Skeletal muscle satellite cell (primary cell): ENCODE data around the gene EXOC3L2. TPM values are rescaled to one million over a fixed set of nuclear protein-coding genes. Genes with fewer than 3 reads are reported as not detected.

Experiments
- H3K27me3 ChIP-seq: 2 replicates; pipeline ENCODE4 v1.7.0; 2013; ENCODE audit warnings: low read length; ENCODE audit not compliant: control insufficient read depth, insufficient read depth
- H3K36me3 ChIP-seq: 2 replicates; pipeline ENCODE4 v1.7.0; 2013; ENCODE audit warnings: mild to moderate bottlenecking, control low read depth, low read length; ENCODE audit not compliant: insufficient read depth
- H3K4me1 ChIP-seq: 2 replicates; pipeline ENCODE4 v1.7.0; 2013; ENCODE audit warnings: low read length; ENCODE audit not compliant: control insufficient read depth, insufficient read depth
- H3K4me2 ChIP-seq: 2 replicates; pipeline ENCODE4 v1.7.0; 2013; ENCODE audit warnings: mild to moderate bottlenecking, low read length
- H3K4me3 ChIP-seq: 2 replicates; pipeline ENCODE4 v1.7.0; 2013; ENCODE audit warnings: low read length
- H3K9ac ChIP-seq: 2 replicates; pipeline ENCODE4 v1.7.0; 2013; ENCODE audit warnings: mild to moderate bottlenecking, low read depth, low read length, moderate library complexity
- H3K9me3 ChIP-seq: replicated peaks from 2 replicates; pipeline ENCODE4 v1.7.0; 2013; ENCODE audit warnings: mild to moderate bottlenecking, control low read depth, low read length
- total RNA-seq: library from RNA; depleted of rRNA; stranded (reverse); fragments of >200 nt; gene quantifications from 2 replicates; pipeline ENCODE4 v1.2.3, GENCODE V29; 2012; rRNA removed

The EXOC3L2 gene
- 0.22 TPM in 1 of 2 replicates, not detected in the other for total RNA-seq

DNA sequence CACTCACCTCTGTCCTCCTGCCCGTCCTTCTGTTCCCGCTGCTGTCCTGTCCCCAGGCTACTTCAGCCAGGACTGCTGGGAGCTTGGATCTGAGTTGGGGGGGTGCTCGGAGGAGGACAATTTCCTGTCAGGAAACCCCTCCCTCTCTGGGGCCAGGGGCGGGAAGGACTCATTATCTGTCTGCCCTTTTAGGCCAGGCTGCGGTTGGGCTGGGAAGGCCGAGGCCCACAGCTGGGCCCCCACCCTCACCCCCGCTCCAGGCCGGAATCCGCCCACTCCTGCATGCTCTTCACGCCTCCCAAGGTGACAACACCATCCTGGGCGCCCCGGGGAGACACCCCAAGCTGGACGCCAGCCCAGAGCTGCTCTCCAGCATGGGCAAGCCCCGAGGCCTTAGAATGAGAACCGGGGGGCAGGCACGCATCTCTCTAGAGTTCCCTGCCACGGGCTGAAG, at the start of gene EXOC3L2:
TSS of gene EXOC3L2 (minus strand) at position 74 of the 454 bp plus-strand sequence. CDS start 6,362 bp downstream, outside the sequence.
- H3K4me1 ChIP-seq, result no peaks in the 10 kb centered on the region
- no peak within 1 kb of the TSS for H3K4me2 ChIP-seq
- H3K9me3 ChIP-seq, result no peaks in the 10 kb centered on the region
- no peak within 1 kb of the TSS for H3K9ac ChIP-seq
- no peak within 1 kb of the TSS for H3K4me3 ChIP-seq
- H3K27me3 ChIP-seq, result peaks cover 10% of the 10 kb centered on the region
- H3K36me3 ChIP-seq, result no peaks in the 10 kb centered on the region

DNA sequence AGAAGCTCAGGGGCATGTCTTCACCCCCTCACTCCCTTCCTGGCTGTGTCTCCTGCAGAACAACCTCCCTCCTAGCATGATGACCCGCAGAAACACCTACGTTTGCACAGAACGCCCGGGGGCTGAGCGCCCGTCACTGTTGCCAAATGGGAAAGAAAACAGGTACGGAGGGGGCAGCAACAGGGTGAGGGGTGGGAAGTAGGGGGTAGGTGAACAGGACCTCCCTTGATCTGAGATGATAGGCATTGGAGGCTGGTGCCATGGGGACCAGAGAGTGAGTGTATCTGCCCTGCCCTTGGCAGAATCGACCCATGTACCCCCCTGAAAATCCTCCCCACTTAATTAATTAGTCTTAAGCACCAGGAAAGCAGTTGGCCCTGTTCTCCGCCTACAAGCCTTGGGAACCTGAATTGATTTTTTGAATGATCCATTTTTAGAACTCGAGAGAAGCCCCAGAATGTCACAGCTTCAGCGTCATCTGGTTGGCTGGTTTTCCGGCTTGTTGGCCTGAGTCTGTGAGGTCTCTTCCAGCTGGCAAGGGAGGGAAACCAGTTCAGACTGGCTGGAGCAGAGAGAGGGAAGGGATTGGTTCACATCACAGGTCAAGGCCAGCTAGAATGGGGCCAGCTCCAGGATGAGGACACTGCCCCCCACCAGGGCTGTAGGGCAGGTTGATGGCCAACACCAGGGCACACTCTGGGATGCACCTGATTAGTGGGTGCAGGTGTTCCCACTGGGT, 49.3 kb upstream of the EXOC3L2 start:
- Histone ChIP-seq H3K9me3 (no peaks in the 10 kb centered on the region), H3K36me3 (peaks cover 46% of the 10 kb centered on the region), H3K9ac (no peak overlapping the region), H3K4me3 (no peak overlapping the region), H3K4me2 (no peak overlapping the region), H3K4me1 (no peaks in the 10 kb centered on the region), H3K27me3 (no peaks in the 10 kb centered on the region)

DNA sequence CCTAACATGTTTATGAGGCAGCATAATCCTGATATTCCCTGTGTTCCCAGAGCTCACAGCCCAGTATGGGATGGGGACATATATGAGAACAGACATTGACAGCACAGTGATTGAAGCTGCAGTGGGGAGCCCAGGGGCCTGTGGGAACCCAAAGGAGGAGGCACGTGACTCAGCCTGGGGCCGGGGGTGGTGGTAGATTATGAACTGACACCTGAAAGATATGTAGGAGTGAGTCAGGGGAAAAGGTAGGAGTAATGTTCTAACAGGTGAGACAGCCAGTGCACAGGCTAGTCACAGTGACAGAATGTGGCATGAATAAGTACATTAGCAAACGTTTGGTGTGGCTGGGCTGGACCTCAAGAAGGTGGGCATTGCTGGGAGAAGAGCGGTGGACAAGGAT, 48.5 kb upstream of the EXOC3L2 start:
- peaks cover 49% of the 10 kb centered on the region for H3K36me3 ChIP-seq
- H3K9ac ChIP-seq, result no peak overlapping the region
- no peaks in the 10 kb centered on the region for H3K4me1 ChIP-seq
- H3K27me3 ChIP-seq, result no peaks in the 10 kb centered on the region
- H3K9me3 ChIP-seq, result no peaks in the 10 kb centered on the region
- no peak overlapping the region for H3K4me2 ChIP-seq
- H3K4me3 ChIP-seq, result no peak overlapping the region

DNA sequence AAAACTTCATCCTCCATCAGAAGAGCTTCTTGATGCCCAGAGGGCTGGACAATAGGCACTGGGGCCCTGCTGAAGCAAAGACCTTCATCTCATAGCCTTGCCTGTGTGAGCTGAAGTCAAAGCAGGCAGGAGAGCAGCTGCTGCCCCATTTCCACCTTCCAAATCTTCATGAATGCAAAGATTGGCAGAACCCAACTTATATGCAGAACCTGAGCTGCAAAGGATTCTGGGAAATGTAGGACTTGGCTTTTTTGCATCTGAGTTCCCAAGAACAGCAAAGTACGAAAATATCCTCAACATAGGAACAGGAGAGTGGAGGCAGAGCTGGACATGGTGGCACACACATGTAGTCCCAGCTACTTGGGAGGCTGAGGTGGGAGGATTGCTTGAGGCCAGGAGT, 46.6 kb upstream of the EXOC3L2 start:
- no peaks in the 10 kb centered on the region for H3K9me3 ChIP-seq
- no peak overlapping the region for H3K4me3 ChIP-seq
- H3K36me3 ChIP-seq, result peaks cover 49% of the 10 kb centered on the region
- no peaks in the 10 kb centered on the region for H3K4me1 ChIP-seq
- H3K9ac ChIP-seq, result no peak overlapping the region
- H3K4me2 ChIP-seq, result no peak overlapping the region
- no peaks in the 10 kb centered on the region for H3K27me3 ChIP-seq

DNA sequence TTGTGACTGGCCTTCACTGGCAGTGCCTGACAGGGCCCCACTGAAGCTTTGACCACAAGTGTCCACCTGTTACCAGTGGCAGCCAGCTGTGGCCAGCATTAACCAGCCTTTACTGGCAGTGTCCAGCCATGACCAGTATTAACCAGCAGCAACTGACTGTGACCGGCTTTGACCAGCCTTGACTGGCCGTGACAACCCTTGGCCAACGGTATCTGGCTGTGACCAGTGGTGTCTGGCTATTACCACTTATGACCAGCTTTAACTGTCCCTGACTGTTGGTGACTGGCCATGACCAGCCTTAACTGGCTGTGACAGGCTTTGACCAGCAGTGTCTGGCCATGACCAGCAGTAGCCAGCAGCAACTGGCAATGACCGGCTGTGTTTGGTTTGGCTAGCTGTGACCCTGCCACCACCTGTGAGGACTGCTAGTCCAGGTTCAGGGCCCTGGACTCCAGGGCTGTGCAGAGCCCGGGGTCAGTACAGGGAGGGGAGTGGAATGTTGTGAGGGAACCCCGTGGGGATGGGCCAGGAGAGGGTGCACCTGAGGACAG, 45.2 kb upstream of the EXOC3L2 start:
- Histone ChIP-seq H3K4me3 (no peak overlapping the region), H3K4me2 (no peak overlapping the region), H3K36me3 (peaks cover 42% of the 10 kb centered on the region), H3K27me3 (no peaks in the 10 kb centered on the region), H3K4me1 (no peaks in the 10 kb centered on the region), H3K9me3 (no peaks in the 10 kb centered on the region), H3K9ac (no peak overlapping the region)

DNA sequence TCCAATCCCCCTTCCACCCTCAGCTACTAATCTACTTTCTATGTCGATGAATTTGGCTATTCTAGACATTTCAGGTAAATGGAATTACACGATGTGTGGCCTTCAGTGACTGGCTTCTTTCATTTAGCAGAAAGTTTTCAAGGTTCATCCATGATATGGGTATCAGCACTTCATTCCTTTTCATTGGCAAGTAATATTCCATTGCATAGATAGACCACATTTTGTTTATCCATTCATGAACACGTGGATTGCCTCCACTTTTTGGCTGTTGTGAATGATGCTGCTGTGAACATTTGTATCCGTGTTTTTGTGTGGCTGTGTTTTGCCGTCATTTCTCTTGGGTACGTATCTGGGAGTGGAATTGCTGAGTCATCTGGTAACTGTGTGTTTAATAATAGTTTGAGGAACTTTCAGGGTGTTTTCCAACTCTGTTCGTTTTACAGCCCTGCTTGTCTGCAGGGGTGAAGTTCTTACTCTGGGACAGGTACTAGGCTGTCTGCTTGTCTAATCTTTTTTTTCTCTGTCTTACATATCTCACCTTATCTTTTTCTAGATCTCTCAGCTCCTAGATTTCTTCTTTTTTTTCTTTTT, 38.3 kb upstream of the EXOC3L2 start:
- Histone ChIP-seq H3K4me1 (no peaks in the 10 kb centered on the region), H3K4me2 (no peak overlapping the region), H3K4me3 (no peak overlapping the region), H3K9ac (no peak overlapping the region), H3K36me3 (peaks cover 43% of the 10 kb centered on the region), H3K27me3 (no peaks in the 10 kb centered on the region), H3K9me3 (no peaks in the 10 kb centered on the region)

DNA sequence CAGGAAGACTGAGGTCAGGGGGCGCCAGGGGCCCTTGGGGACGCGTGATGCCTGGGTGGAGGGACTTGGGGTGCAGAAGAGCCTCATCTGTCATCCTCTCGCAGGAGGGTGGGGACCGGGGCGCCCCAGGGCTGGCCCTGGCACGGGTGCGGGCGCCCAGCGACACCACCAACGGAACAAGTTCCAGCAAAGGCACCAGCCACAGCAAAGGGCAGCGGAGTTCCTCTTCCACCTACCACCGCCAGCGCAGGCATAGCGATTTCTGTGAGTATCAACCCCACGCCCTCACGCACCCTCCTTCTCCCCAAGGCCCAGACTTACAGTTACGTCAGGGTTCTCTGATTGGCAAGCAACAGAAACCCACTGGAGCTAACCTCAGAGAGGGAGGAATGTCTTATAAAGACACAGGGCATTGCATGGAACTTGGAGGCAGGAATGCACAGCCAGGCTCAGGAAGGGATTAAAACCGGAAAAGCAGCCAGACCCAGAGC, 35.3 kb upstream of the EXOC3L2 start:
- Histone ChIP-seq H3K4me3 (no peak overlapping the region), H3K36me3 (peaks cover 48% of the 10 kb centered on the region)

DNA sequence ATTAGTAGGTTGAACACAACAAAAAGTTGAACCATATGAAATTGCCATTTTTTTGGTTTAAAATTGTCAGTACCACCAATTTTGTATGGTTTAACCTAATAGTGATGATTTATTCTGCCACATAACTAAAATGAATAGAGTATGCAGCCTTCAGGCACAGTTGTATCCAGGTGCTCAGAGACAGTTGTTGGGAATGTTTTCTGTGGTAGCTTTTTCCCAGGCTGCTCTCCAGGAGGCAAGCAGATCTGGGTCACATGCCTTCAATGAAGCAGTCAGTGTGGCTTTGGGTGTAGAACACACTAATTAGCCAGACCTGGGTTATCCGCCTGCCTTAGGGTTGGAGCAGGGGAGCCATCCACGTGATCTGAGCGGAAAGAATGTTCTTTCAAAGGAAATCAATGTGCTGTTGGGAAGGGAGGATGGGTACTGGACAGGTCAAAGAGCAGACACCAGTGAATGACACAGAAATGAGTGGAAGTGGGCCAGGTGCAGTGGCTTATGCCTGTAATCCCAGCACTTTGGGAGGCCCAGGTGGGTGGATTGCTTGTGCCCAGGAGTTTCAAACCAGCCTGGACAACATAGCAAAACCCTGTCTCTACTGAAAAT, 34.5 kb upstream of the EXOC3L2 start:
- Histone ChIP-seq H3K4me2 (no peak overlapping the region), H3K4me1 (no peaks in the 10 kb centered on the region), H3K9me3 (no peaks in the 10 kb centered on the region), H3K9ac (no peak overlapping the region), H3K36me3 (peaks cover 49% of the 10 kb centered on the region), H3K27me3 (no peaks in the 10 kb centered on the region), H3K4me3 (no peak overlapping the region)

More for the DNA sequence above, 35.3 kb upstream of the EXOC3L2 start:
- Histone ChIP-seq H3K9me3 (no peaks in the 10 kb centered on the region), H3K9ac (no peak overlapping the region), H3K4me2 (no peak overlapping the region), H3K27me3 (no peaks in the 10 kb centered on the region), H3K4me1 (no peaks in the 10 kb centered on the region)

DNA sequence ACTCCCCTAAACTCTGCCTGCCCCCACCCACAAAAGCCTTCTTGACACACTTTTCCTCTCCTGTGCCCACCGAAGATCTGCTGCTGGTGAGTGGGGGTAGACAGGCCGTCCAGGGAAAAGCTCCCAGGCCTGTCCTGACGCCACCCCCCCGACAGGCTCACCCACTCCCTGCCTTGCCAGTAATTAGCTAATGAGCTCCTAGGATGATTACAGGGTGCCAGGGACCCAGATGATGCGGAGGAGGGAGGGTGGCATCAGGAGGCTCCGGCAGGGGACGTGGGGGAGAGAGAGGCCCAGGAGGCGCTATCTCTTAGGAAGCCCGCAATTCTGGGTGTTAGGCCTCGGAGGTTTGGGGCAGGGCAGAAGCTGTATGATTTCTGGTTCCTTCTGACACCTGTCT, 32.9 kb upstream of the EXOC3L2 start:
- Histone ChIP-seq H3K4me2 (no peak overlapping the region), H3K36me3 (peaks cover 47% of the 10 kb centered on the region), H3K9me3 (no peaks in the 10 kb centered on the region), H3K4me3 (no peak overlapping the region), H3K27me3 (no peaks in the 10 kb centered on the region), H3K4me1 (no peaks in the 10 kb centered on the region), H3K9ac (no peak overlapping the region)

DNA sequence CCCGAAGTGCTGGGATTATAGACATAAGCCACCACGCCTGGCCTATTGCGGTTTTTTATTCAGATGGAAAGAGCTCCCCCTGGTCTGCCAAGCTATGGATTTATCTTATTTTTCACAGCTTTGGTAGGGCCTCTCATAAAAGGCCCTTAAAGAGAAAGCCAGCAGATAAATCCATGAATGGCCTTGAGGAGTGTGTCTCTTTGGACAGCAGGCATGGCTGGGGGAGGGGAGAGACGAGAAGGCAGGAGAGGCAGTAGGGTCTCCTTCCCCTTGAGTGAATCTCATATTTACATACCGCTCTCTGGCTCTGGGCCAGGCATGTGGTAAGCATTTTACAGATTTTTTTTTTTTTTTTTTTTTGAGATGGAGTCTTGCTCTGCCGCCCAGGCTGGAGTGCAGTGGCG, 31.1 kb upstream of the EXOC3L2 start:
- no peak overlapping the region for H3K9ac ChIP-seq
- no peaks in the 10 kb centered on the region for H3K9me3 ChIP-seq
- no peaks in the 10 kb centered on the region for H3K4me1 ChIP-seq
- no peak overlapping the region for H3K4me2 ChIP-seq
- no peaks in the 10 kb centered on the region for H3K27me3 ChIP-seq
- no peak overlapping the region for H3K4me3 ChIP-seq
- peaks cover 50% of the 10 kb centered on the region for H3K36me3 ChIP-seq

DNA sequence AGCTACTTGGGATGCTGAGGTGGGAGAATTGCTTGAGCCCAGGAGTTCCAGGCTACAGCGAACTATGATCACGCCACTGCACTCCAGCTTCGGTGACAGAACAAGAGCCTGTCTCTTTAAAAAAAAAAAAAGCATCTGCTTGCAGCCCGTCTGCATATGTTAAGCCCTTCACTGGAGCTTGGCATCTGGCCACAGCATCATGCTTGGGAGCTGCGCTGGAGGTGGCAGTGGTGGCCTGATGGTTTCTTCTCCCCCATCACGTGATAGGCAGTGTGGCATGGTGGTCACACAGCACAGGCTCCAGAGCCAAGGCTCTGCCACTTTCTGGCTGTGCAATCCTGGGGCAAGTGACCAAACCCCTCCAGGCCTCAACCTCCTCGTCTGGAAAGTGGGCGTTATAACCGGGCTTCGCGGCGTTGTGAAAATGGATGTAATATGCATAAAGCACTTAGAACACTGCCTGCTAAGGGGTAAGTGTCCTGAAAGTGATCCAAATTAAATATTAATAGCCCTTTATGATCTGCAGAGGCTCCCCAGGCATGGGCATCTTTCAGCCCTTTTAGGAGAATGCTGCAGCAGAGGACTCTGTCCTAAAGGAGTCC, 30.3 kb upstream of the EXOC3L2 start:
- Histone ChIP-seq H3K4me1 (no peaks in the 10 kb centered on the region), H3K4me2 (no peak overlapping the region), H3K4me3 (no peak overlapping the region), H3K27me3 (no peaks in the 10 kb centered on the region), H3K9ac (no peak overlapping the region), H3K36me3 (peaks cover 50% of the 10 kb centered on the region), H3K9me3 (no peaks in the 10 kb centered on the region)
